T-cell (primary cell): ENCODE data around the gene GLT1D1. TPM values are rescaled to one million over a fixed set of nuclear protein-coding genes. Genes with fewer than 3 reads are reported as not detected.

Experiments used
- ATAC-seq, 4 experiments: fragments of 200-7000 bp in 3 of 4; fragments of 150-1000 bp in 1 of 4; cut with Tn5 transposase; replicated peaks in 1 of 4; 1 replicate in 3 of 4; 2 replicates in 1 of 4; pipeline ENCODE4 v1.10.0; 2021; ENCODE audit warnings: moderate library complexity in 3 of 4, mild to moderate bottlenecking in 2 of 4, moderate number of reproducible peaks in 1 of 4
- CTCF ChIA-PET, 2 donors: fragments of 300-600 bp; sonication (Branson Sonifier 250); formaldehyde crosslinking; loops; one replicate each; lab custom pipeline; 2022; ENCODE audit warnings: antibody characterized with exemption in 2 of 2; lab: Charles Lee
- POLR2A ChIA-PET, 2 donors: fragments of 300-600 bp; sonication (Branson Sonifier 250); formaldehyde crosslinking; loops; one replicate each; lab custom pipeline; 2022; ENCODE audit warnings: antibody characterized with exemption in 2 of 2; lab: Charles Lee
- DNase-seq, 35 experiments: peaks; one replicate each; pipeline versions ENCODE4 v3.0.0 to v3.0.0-alpha.2; 2013 to 2023
- H3K27ac ChIP-seq: one replicate; pipeline ENCODE4 v1.5.1; 2013; ENCODE audit warnings: low read length
- H3K27me3 ChIP-seq, 2 experiments: replicated peaks in 1 of 2; 1 replicate in 1 of 2; 2 replicates in 1 of 2; pipeline versions ENCODE4 v1.6.1 to v1.7.0; 2013; ENCODE audit warnings: low read length in 1 of 2, mixed read lengths in 1 of 2; ENCODE audit not compliant: control insufficient read depth in 2 of 2, insufficient read depth in 2 of 2; ENCODE audit errors: extremely low read depth in 1 of 2
- H3K36me3 ChIP-seq, 2 donors: 1 replicate in 1 of 2; 2 replicates in 1 of 2; pipeline versions ENCODE4 v1.6.1 to v1.7.0; 2013; ENCODE audit warnings: low read length in 1 of 2; ENCODE audit not compliant: control insufficient read depth in 2 of 2, insufficient read depth in 1 of 2; ENCODE audit errors: extremely low read depth in 1 of 2
- H3K4me1 ChIP-seq, 2 experiments: 1 replicate in 1 of 2; 2 replicates in 1 of 2; pipeline versions ENCODE4 v1.6.1 to v1.7.0; 2013; ENCODE audit warnings: low read length in 2 of 2, mixed read lengths in 1 of 2; ENCODE audit not compliant: insufficient read depth in 2 of 2, control insufficient read depth in 1 of 2; ENCODE audit errors: extremely low read depth in 1 of 2
- H3K4me3 ChIP-seq, 2 donors: 1 replicate in 1 of 2; 2 replicates in 1 of 2; pipeline versions ENCODE4 v1.5.1 to v1.7.0; 2013; ENCODE audit warnings: mild to moderate bottlenecking in 2 of 2, low read length in 1 of 2, moderate library complexity in 1 of 2; ENCODE audit not compliant: control insufficient read depth in 1 of 2; ENCODE audit errors: extremely low read depth in 1 of 2
- H3K9me3 ChIP-seq: 2 replicates; pipeline ENCODE4 v1.7.0; 2013
- H3K27ac Mint-ChIP-seq, 2 donors: one replicate each; pipeline ENCODE4 v1.8.0; 2020 to 2021; ENCODE audit warnings: mild to moderate bottlenecking in 2 of 2, mixed read lengths in 2 of 2
- H3K27me3 Mint-ChIP-seq, 2 donors: one replicate each; pipeline ENCODE4 v1.8.0; 2021 to 2022; ENCODE audit warnings: mixed read lengths in 2 of 2
- H3K36me3 Mint-ChIP-seq: one replicate; pipeline ENCODE4 v1.8.0; 2021; ENCODE audit warnings: mixed read lengths
- H3K4me1 Mint-ChIP-seq, 3 donors: one replicate each; pipeline ENCODE4 v1.8.0; 2020 to 2022; ENCODE audit warnings: mixed read lengths in 3 of 3, mild to moderate bottlenecking in 1 of 3
- H3K4me3 Mint-ChIP-seq, 3 donors: one replicate each; pipeline ENCODE4 v1.8.0; 2020 to 2022; ENCODE audit warnings: mild to moderate bottlenecking in 3 of 3, mixed read lengths in 3 of 3, moderate library complexity in 3 of 3
- H3K9me3 Mint-ChIP-seq, 3 donors: one replicate each; pipeline ENCODE4 v1.8.0; 2020 to 2022; ENCODE audit warnings: mixed read lengths in 3 of 3
- WGBS: methylation state at CpG from one replicate; pipeline ENCODE4 v1.1.5; 2013; ENCODE audit warnings: missing lambda C conversion rate; ENCODE audit not compliant: insufficient coverage; 5-methylcytosine and 5-hydroxymethylcytosine counted together
- total RNA-seq, 35 experiments: library from RNA in 6 of 35; stranded (reverse) in 6 of 35; fragments of 120-200 nt in 1 of 35; gene quantifications; one replicate each; pipeline versions ENCODE4 v1.2.1 to v1.2.4 and lab custom pipeline; 2013 to 2026

The GLT1D1 gene
- total RNA-seq, 5 donors from 2014 or later (not counting 1 experiment from before 2014, with no cell fraction given), result 0.14 to 0.26 TPM; not detected in 3

DNA sequence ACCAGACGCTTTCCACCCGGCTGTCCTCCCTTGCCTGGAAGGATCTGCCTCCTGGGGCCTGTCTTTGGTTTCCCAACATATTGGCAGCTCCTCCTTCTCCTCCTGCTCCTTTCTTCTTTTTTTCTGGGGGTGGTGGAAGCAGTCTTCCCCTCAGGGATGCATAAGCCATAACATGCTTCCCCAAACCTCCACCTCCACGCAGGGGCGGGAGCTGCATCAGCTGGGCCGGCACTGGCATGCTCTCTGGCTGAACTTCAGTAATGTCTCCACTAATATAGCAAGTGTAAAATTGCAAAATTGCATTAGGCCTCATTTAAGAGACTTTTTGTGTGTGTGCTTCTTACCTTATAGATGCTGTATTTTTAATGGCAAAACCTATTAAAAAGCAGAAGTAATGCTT, 58.6 kb downstream of the GLT1D1 start:
- H3K27me3 Mint-ChIP-seq, result peaks cover 0 to 2% of the 10 kb centered on the region in 2 donors
- H3K4me3 Mint-ChIP-seq, result no peak overlapping the region
- H3K4me1 ChIP-seq, result no peaks in the 10 kb centered on the region
- no peaks in the 10 kb centered on the region for H3K9me3 ChIP-seq
- POLR2A ChIA-PET, result no interaction called here
- peaks cover 0 to 6% (median 3%) of the 10 kb centered on the region in 3 donors for H3K4me1 Mint-ChIP-seq
- H3K27ac Mint-ChIP-seq, result no peak overlapping the region
- no peaks in the 10 kb centered on the region for H3K27me3 ChIP-seq
- ATAC-seq, result no peak
- no peaks in the 10 kb centered on the region for H3K36me3 Mint-ChIP-seq
- H3K9me3 Mint-ChIP-seq, result no peaks in the 10 kb centered on the region
- no peak overlapping the region for H3K27ac ChIP-seq
- no peak for DNase-seq
- H3K36me3 ChIP-seq, result no peaks in the 10 kb centered on the region
- H3K4me3 ChIP-seq, result no peak overlapping the region
- no CpG with 5 or more reads among the region's 5 CpGs for WGBS
- CTCF ChIA-PET, result no interaction called here

DNA sequence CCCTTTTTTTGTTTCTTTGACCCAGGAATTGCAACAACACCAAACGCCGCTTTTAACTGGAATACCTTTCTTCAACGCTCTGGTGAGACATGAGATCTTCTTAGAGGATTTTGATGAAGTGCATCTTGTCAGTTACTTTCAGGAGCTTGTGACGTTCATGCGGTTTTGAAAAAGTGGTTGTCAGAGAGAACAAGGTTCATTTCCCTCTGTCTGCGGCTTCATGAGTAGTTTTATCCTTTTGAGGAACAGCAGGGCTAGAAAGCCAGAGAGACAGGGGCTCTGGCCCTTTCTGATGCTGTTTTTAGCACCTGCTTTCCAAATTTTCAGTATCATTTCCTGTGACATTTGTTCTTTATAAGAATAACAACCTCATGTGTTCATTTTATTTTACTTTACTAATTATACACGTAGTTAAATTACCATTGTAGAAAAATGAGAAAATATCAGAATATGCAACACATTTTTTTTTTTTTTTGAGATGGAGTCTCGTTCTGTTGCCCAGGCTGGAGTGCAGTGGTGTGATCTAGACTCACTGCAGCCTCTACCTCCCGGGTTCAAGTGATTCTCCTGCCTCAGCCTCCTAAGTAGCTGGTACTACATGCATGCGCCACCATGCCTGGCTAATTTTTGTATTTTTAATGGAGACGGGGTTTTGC, 61.8 kb downstream of the GLT1D1 start:
- Mint-ChIP-seq H3K4me3 (no peak overlapping the region), H3K27ac (peak overlapping the region in 1 of 2 donors; percentile 61), H3K36me3 (no peaks in the 10 kb centered on the region), H3K4me1 (peaks cover 0 to 6% (median 3%) of the 10 kb centered on the region in 3 donors), H3K9me3 (no peaks in the 10 kb centered on the region), H3K27me3 (no peaks in the 10 kb centered on the region)
- H3K9me3 ChIP-seq, result no peaks in the 10 kb centered on the region
- 0% methylated on average over 4 of the region's 11 CpGs for WGBS
- H3K27ac ChIP-seq, result no peak overlapping the region
- H3K4me1 ChIP-seq, result no peaks in the 10 kb centered on the region
- no peak overlapping the region for H3K4me3 ChIP-seq
- H3K36me3 ChIP-seq, result no peaks in the 10 kb centered on the region
- ChIA-PET CTCF (no interaction called here), POLR2A (interaction anchor here in 1 of 2 donors (0.7 kb wide), 1 partner anchor 88 kb away, joined by 3 read pairs; no protein-coding TSS in a partner anchor)
- DNase-seq (peak in 23 of 35 experiments; percentile 1 to 65 (median 20)), ATAC-seq (peak in 2 of 4 experiments; percentile 48 to 95)
- no peaks in the 10 kb centered on the region for H3K27me3 ChIP-seq

DNA sequence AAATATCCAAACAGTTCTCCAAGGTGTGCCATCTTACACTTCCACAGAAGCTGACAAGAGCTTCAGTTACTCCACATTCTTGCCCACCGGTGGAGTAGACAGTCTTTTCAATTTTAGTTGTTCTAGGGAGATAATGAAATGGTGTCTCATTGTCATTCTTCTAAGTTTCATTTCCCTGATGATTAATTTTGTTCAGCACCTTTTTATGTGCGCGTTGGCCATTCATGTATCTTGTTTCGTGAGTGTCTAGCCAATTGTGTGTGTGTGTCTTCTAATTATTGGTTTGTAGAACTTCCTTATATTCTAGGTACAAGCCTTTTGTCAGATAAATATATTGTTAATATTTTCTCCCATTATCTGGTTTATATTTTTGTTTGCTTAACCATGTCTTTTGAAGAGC, 63.1 kb downstream of the GLT1D1 start:
- H3K9me3 Mint-ChIP-seq, result no peaks in the 10 kb centered on the region
- DNase-seq, result no peak
- Histone ChIP-seq H3K9me3 (no peaks in the 10 kb centered on the region), H3K36me3 (no peaks in the 10 kb centered on the region), H3K4me3 (no peak overlapping the region), H3K27ac (no peak overlapping the region), H3K27me3 (no peaks in the 10 kb centered on the region), H3K4me1 (no peaks in the 10 kb centered on the region)
- peaks cover 0 to 6% (median 3%) of the 10 kb centered on the region in 3 donors for H3K4me1 Mint-ChIP-seq
- WGBS, result no CpG with 5 or more reads among the region's 4 CpGs
- no peaks in the 10 kb centered on the region for H3K36me3 Mint-ChIP-seq
- ChIA-PET CTCF (no interaction called here), POLR2A (no interaction called here)
- H3K27ac Mint-ChIP-seq, result no peak overlapping the region
- H3K4me3 Mint-ChIP-seq, result no peak overlapping the region
- ATAC-seq, result no peak
- no peaks in the 10 kb centered on the region for H3K27me3 Mint-ChIP-seq

DNA sequence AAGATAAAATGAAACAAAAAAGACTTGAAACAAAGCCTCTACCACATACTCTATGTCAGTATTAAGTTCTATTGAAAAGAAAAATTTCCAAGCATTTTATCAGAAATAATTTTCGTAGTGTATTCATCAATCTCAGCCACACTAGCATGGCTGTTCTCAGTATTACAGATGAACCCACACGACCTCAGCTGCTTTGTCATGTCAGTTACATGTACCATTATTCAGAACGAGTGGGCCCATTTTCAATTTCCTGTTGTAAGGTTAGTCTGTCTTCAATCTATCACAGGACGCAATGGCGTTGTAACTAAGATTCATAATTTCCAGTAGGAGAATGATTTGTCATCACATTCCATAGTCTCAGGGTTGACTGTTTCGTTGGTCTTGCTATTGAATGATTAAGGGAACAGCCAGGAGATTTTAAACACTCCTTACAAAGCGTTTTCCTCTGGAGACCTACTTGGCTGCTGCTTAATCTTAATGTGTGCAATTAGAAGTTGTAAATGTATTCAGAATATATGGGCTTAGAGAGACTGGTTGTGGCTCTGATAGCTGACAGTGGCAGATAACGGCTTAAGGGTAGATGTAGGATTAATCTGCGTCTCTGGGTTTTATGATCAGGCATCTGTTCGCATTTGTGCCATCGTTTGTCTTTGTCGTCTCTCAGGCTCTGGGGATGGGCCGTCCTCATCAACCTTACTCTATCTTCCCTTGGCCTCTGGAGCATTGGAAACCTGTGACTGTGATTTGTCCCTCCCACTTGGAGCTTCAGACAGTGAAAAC, 65.4 kb downstream of the GLT1D1 start:
- Mint-ChIP-seq H3K27ac (no peak overlapping the region), H3K36me3 (no peaks in the 10 kb centered on the region), H3K4me1 (peaks cover 0 to 6% (median 3%) of the 10 kb centered on the region in 3 donors), H3K9me3 (no peaks in the 10 kb centered on the region), H3K27me3 (no peaks in the 10 kb centered on the region), H3K4me3 (no peak overlapping the region)
- DNase-seq (no peak), ATAC-seq (no peak)
- Histone ChIP-seq H3K27ac (no peak overlapping the region), H3K9me3 (no peaks in the 10 kb centered on the region), H3K4me1 (no peaks in the 10 kb centered on the region), H3K36me3 (no peaks in the 10 kb centered on the region), H3K27me3 (peaks cover 0 to 3% of the 10 kb centered on the region in 2 experiments), H3K4me3 (no peak overlapping the region)
- CTCF ChIA-PET, result no interaction called here
- POLR2A ChIA-PET, result no interaction called here
- WGBS, result no CpG with 5 or more reads among the region's 13 CpGs

DNA sequence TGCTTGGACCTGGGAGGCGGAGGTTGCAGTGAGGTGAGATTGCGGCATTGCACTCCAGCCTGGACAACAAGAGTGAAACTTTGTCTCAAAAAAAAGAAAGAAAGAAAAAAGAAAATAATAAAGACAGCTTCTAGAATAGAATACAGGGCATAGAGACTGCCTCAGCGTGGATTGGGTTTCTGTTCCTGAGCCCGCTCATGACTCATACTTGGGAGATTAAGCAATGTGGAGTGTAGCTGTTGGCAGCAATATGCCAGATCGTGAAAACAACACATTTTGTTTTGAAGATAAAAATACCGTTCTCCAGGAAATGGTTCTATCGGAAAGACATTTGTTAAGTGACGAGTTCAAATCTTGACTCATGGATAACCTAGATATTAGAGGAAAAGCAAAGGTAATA, 67.2 kb downstream of the GLT1D1 start:
- CTCF ChIA-PET, result no interaction called here
- POLR2A ChIA-PET, result no interaction called here
- H3K4me1 Mint-ChIP-seq, result peaks cover 0 to 1% (median 0%) of the 10 kb centered on the region in 3 donors
- H3K36me3 ChIP-seq, result no peaks in the 10 kb centered on the region
- no peaks in the 10 kb centered on the region for H3K4me1 ChIP-seq
- no peaks in the 10 kb centered on the region for H3K9me3 Mint-ChIP-seq
- H3K36me3 Mint-ChIP-seq, result no peaks in the 10 kb centered on the region
- no peak overlapping the region for H3K27ac ChIP-seq
- peaks cover 0 to 3% of the 10 kb centered on the region in 2 experiments for H3K27me3 ChIP-seq
- 93% methylated on average over 3 of the region's 8 CpGs for WGBS
- DNase-seq, result no peak
- ATAC-seq, result no peak
- H3K27ac Mint-ChIP-seq, result no peak overlapping the region
- H3K4me3 ChIP-seq, result no peak overlapping the region
- no peak overlapping the region for H3K4me3 Mint-ChIP-seq
- no peaks in the 10 kb centered on the region for H3K9me3 ChIP-seq
- H3K27me3 Mint-ChIP-seq, result no peaks in the 10 kb centered on the region

DNA sequence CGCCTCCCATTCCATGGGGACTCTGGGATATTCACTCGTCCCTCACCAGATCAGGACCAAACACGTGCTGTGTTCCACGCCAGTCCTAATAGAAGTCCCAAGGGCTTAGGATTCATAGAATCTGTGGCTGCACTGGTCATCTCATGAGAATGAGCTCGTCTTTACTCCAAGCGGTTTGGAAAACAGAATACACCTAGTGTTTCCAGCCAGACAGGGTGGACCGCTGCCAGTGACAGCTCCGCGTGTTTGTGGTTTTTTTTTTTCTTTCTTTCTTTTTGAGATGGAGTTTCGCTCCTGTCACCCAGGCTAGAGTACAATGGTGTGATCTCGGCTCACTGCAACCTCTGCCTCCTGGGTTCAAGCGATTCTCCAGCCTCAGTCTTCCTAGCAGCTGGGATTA, 75.1 kb downstream of the GLT1D1 start:
- H3K36me3 Mint-ChIP-seq, result no peaks in the 10 kb centered on the region
- ChIA-PET POLR2A (no interaction called here), CTCF (no interaction called here)
- Histone ChIP-seq H3K4me3 (no peak overlapping the region), H3K27me3 (peaks cover 0 to 8% of the 10 kb centered on the region in 2 experiments), H3K9me3 (no peaks in the 10 kb centered on the region), H3K36me3 (no peaks in the 10 kb centered on the region), H3K4me1 (no peaks in the 10 kb centered on the region), H3K27ac (no peak overlapping the region)
- DNase-seq (no peak), ATAC-seq (no peak)
- no peaks in the 10 kb centered on the region for H3K9me3 Mint-ChIP-seq
- no peak overlapping the region for H3K27ac Mint-ChIP-seq
- H3K4me1 Mint-ChIP-seq, result peaks cover 0 to 1% (median 0%) of the 10 kb centered on the region in 3 donors
- 88% methylated on average over 4 of the region's 12 CpGs for WGBS
- H3K27me3 Mint-ChIP-seq, result no peaks in the 10 kb centered on the region
- H3K4me3 Mint-ChIP-seq, result no peak overlapping the region
